OCI-LY7 (cell line): ENCODE results near the gene DMD. TPM values are rescaled to one million over a fixed set of nuclear protein-coding genes. Genes with fewer than 3 reads are reported as not detected.

Experiments
- BruUV-seq: library from RNA; stranded (reverse); fragments of 400-500 nt; replicated peaks from 2 replicates; lab custom pipeline; 2021; lab: Mats Ljungman, UMichigan
- CTCF ChIA-PET: fragments of 300-600 bp; sonication (Branson Sonifier 250); formaldehyde crosslinking; loops from one replicate; lab custom pipeline; 2022; ENCODE audit warnings: antibody characterized with exemption; ENCODE audit not compliant: unreplicated experiment; lab: Charles Lee
- POLR2A ChIA-PET: fragments of 300-600 bp; sonication (Branson Sonifier 250); formaldehyde crosslinking; loops from one replicate; lab custom pipeline; 2022; ENCODE audit warnings: antibody characterized with exemption; lab: Charles Lee
- DNase-seq: peaks from one replicate; pipeline ENCODE4 v3.0.0-alpha.2; 2015; ENCODE audit warnings: low spot score
- H2AFZ ChIP-seq: fragments of 200-600 bp; sonication (generic), shearing (Covaris generic); 2 replicates; pipeline ENCODE4 v1.6.1; 2014; ENCODE audit warnings: mild to moderate bottlenecking, antibody characterized with exemption, low read length, moderate library complexity
- H3K27ac ChIP-seq: fragments of 200-600 bp; sonication (generic); 2 replicates; pipeline ENCODE4 v1.5.1; 2014; ENCODE audit warnings: mixed run types, low read depth, mild to moderate bottlenecking, moderate library complexity, low read length, inconsistent platforms; ENCODE audit not compliant: poor library complexity, severe bottlenecking
- H3K36me3 ChIP-seq: fragments of 200-600 bp; sonication (generic); 2 replicates; pipeline ENCODE4 v1.6.1; 2014; ENCODE audit warnings: mild to moderate bottlenecking, antibody characterized with exemption, low read length, moderate library complexity, mixed read lengths; ENCODE audit not compliant: insufficient read depth
- H3K4me1 ChIP-seq: fragments of 200-600 bp; sonication (generic); 2 replicates; pipeline ENCODE4 v1.5.1; 2014; ENCODE audit warnings: mild to moderate bottlenecking, low read length; ENCODE audit not compliant: insufficient read depth, poor library complexity, severe bottlenecking
- H3K4me2 ChIP-seq: fragments of 200-600 bp; sonication (generic); 2 replicates; pipeline ENCODE4 v1.6.1; 2014; ENCODE audit warnings: mild to moderate bottlenecking, low read length
- H3K4me3 ChIP-seq: fragments of 200-600 bp; sonication (generic); 2 replicates; pipeline ENCODE4 v1.5.1; 2014; ENCODE audit warnings: mild to moderate bottlenecking, low read depth, low read length; ENCODE audit not compliant: poor library complexity, severe bottlenecking
- H3K79me2 ChIP-seq: fragments of 200-600 bp; sonication (generic); 2 replicates; pipeline ENCODE4 v1.6.1; 2016; ENCODE audit warnings: low read depth, mild to moderate bottlenecking, low read length, moderate library complexity, mixed read lengths; ENCODE audit not compliant: insufficient read depth
- H3K9me2 ChIP-seq: fragments of 200-600 bp; sonication (generic); 2 replicates; pipeline ENCODE4 v1.6.1; 2016; ENCODE audit warnings: mild to moderate bottlenecking, low read length, mixed read lengths; ENCODE audit not compliant: insufficient read depth
- H3K9me3 ChIP-seq: fragments of 200-600 bp; sonication (generic); 2 replicates; pipeline ENCODE4 v1.6.1; 2014; ENCODE audit warnings: mild to moderate bottlenecking, mixed run types, low read length, mixed read lengths
- H4K20me1 ChIP-seq: fragments of 200-600 bp; sonication (generic); 2 replicates; pipeline ENCODE4 v1.6.1; 2014; ENCODE audit warnings: mild to moderate bottlenecking, antibody characterized with exemption, low read length, moderate library complexity, mixed read lengths; ENCODE audit not compliant: insufficient read depth
- CTCF ChIP-seq: fragments of 200-600 bp; sonication (generic); conservative IDR thresholded peaks from 2 replicates; pipeline ENCODE4 v1.5.1; 2014; ENCODE audit warnings: mild to moderate bottlenecking, antibody characterized with exemption, low read length, moderate library complexity, mixed read lengths
- EZH2phosphoT487 ChIP-seq: fragments of 200-600 bp; sonication (generic); IDR thresholded peaks from 2 replicates; pipeline ENCODE4 v1.6.1; 2018; ENCODE audit warnings: low read depth, borderline replicate concordance, mild to moderate bottlenecking, mixed run types, antibody characterized with exemption, low read length, moderate library complexity, mixed read lengths
- intact Hi-C: fragments of 100-400 bp; cut with micrococcal nuclease; formaldehyde crosslinking; loops from one replicate; pipeline ENCODE4 v1.10.0; 2022; ENCODE audit not compliant: unreplicated experiment
- total RNA-seq, 2 experiments: library from RNA; depleted of rRNA in 1 of 2; stranded (reverse); fragments of >200 nt in 1 of 2; shearing (Covaris generic) in 1 of 2; gene quantifications; 2 replicates each; pipeline ENCODE4 v1.2.3, GENCODE V29; 2014 to 2022

DMD gene
- total RNA-seq, 2 experiments from 2014 or later, result 20.5 to 61.4 TPM

DNA sequence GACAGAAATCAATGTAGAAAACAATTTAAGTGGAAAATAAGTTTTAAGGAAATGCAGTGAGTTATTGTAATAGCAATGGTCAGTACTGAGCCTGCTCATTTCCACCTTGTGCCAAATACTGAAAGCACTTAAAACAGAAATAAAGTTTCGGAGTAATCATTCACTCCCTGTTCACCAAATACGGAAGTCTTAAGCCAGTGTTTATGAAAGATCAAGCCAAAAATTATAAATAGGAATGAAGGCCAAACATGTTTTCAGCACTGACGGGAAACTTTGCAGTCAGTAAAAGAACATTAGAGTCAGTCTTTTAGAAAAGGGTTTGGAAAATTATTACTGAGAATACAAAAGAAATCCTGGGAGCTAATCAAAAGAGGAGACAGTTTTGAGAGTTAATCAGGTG, 178.6 kb downstream of the DMD start:
- Histone ChIP-seq H3K79me2 (no peaks in the 10 kb centered on the region), H2AFZ (no peak overlapping the region), H3K4me2 (no peak overlapping the region), H3K9me3 (no peaks in the 10 kb centered on the region), H3K9me2 (no peaks in the 10 kb centered on the region), H3K4me1 (no peaks in the 10 kb centered on the region), H3K27ac (no peak overlapping the region), H4K20me1 (no peaks in the 10 kb centered on the region), H3K4me3 (no peak overlapping the region), H3K36me3 (no peaks in the 10 kb centered on the region)
- ChIA-PET POLR2A (interaction anchor here (1.6 kb wide), 1 partner anchor 9 kb away, joined by 4 read pairs; no protein-coding TSS in a partner anchor), CTCF (no interaction called here)
- intact Hi-C loops, result no loop called here
- BruUV-seq, result no TSS peak
- DNase-seq, result no peak
- TF ChIP-seq EZH2phosphoT487 (no peak), CTCF (no peak)

DNA sequence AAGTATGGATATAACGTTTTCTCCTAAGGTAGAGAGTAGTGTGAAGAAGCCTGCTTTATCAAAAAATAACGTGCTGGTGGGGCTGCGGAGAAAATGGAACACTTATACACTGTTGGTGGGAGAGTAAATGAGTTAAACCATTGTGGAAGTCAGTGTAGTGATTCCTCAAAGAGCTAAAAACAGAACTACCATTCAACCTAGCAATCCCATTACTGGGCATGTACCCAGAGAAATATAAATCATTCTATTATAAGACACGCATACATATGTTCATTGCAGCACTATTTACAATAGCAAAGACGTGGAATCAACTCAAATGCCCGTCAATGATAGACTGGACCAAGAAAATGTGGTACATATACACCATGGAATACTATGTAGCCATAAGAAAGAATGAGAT, 196.4 kb downstream of the DMD start:
- Histone ChIP-seq H2AFZ (no peak overlapping the region), H3K36me3 (no peaks in the 10 kb centered on the region; the same call in 1 of the 2 replicates), H3K4me3 (no peak overlapping the region), H3K79me2 (no peaks in the 10 kb centered on the region), H3K4me1 (no peaks in the 10 kb centered on the region), H3K9me3 (no peaks in the 10 kb centered on the region), H3K27ac (no peak overlapping the region), H3K9me2 (no peaks in the 10 kb centered on the region), H3K4me2 (no peak overlapping the region), H4K20me1 (no peaks in the 10 kb centered on the region)
- POLR2A ChIA-PET, result no interaction called here
- TF ChIP-seq EZH2phosphoT487, result no peak
- no peak for TF ChIP-seq CTCF
- CTCF ChIA-PET, result no interaction called here
- no peak for DNase-seq
- no TSS peak for BruUV-seq
- intact Hi-C loops, result no loop called here

GRCh38 chrX:33014086-33014485, 197.3 kb downstream of the DMD start:
- H3K4me3 ChIP-seq, result no peak overlapping the region
- H3K4me2 ChIP-seq, result no peak overlapping the region
- H4K20me1 ChIP-seq, result no peaks in the 10 kb centered on the region
- intact Hi-C loops, result no loop called here
- H3K27ac ChIP-seq, result no peak overlapping the region
- no peaks in the 10 kb centered on the region; the same call in 1 of the 2 replicates for H3K36me3 ChIP-seq
- H3K79me2 ChIP-seq, result no peaks in the 10 kb centered on the region
- POLR2A ChIA-PET, result no interaction called here
- H3K9me3 ChIP-seq, result no peaks in the 10 kb centered on the region
- H3K4me1 ChIP-seq, result no peaks in the 10 kb centered on the region
- H2AFZ ChIP-seq, result no peak overlapping the region
- no peaks in the 10 kb centered on the region for H3K9me2 ChIP-seq
- TF ChIP-seq CTCF, result no peak
- TF ChIP-seq EZH2phosphoT487, result no peak
- DNase-seq, result no peak
- CTCF ChIA-PET, result no interaction called here
- no TSS peak for BruUV-seq
